ENCODE measurements around the gene C5AR2. TPM values are rescaled to one million over a fixed set of nuclear protein-coding genes. Genes with fewer than 3 reads are reported as not detected.
"Not testable (repeated sequence)": the region's sequence is repeated elsewhere in the genome, so short reads cannot be mapped to it uniquely, and the experiment has no call there.

C5AR2 gene
- total RNA-seq, 2 donors from 2014 or later: 0.19 to 2.6 TPM

DNA sequence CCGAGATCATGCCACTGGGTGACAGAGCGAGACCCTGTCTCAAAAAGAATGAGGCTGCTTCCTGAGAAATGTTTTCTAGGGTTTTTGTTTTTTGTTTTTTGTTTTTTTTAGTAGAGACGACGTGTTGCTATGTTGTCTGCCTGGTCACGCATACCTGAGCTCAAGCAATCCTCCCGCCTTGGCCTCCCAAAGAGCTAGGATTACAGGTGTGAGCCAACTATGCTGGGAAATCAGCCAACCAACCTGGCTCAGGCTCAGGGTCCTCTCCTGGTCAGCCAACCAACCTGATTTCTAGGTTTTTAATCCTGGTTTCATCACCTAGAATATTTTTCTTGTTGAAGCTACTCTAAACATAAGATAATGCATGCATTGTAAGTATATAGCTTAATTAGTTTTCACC is 24.9 kb downstream of the C5AR2 start:
- ATAC-seq (no peak), DNase-seq (ENCODE audit: low spot score) (no peak)
- Mint-ChIP-seq H3K9me3 (no peaks in the 10 kb centered on the region), H3K4me1 (ENCODE audit: low read depth in 2 of 2) (peaks cover 0 to 10% of the 10 kb centered on the region in 2 donors), H3K27me3 (no peaks in the 10 kb centered on the region), H3K27ac (no peak overlapping the region), H3K36me3 (peaks cover 15% of the 10 kb centered on the region), H3K4me3 (no peak overlapping the region)

DNA sequence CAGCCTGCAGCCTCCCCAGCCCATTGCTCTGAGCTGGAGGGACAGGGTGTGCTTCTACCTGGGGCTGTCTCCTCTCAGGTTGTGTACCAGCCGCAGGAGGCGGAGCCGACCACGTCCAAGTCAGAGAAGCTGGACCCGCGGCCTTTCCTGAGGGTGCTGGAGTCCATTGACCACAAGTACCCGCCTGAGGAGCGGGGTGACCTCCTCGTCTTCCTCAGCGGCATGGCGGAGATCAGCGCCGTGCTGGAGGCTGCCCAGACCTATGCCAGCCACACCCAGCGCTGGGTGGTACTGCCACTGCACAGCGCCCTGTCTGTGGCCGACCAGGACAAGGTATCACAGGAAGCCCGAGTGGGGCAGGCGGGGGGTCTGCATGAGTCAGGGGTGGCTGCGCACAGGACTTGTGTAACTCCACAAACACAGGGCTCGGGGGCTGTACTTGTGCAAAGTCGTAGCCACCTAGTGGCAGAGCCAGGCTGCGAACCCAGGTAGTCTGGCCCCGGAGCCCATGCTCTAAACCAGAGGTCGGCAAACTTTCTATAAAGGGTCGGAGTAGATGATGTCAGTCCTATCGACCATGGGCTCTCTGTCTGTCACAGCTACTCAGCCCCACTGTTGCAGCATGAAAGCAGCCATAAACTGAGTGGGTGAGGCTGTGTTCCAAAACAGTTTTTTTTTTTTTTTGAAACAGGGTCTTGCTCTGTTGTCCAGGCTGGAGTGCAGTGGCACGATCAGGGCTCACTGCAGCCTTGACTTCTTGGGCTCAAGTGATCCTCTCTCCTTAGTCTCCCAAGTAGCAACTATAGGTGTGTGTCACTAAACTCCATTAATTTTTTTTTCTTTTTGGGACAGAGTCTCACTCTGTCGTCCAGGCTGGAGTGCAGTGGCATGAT is 26.1 kb downstream of the C5AR2 start:
- Mint-ChIP-seq H3K36me3 (peaks cover 15% of the 10 kb centered on the region), H3K27ac (no peak overlapping the region), H3K9me3 (no peaks in the 10 kb centered on the region), H3K4me3 (no peak overlapping the region), H3K4me1 (ENCODE audit: low read depth in 2 of 2) (peaks cover 0 to 3% of the 10 kb centered on the region in 2 donors), H3K27me3 (no peaks in the 10 kb centered on the region)
- DNase-seq (ENCODE audit: low spot score): no peak
- no peak for ATAC-seq

DNA sequence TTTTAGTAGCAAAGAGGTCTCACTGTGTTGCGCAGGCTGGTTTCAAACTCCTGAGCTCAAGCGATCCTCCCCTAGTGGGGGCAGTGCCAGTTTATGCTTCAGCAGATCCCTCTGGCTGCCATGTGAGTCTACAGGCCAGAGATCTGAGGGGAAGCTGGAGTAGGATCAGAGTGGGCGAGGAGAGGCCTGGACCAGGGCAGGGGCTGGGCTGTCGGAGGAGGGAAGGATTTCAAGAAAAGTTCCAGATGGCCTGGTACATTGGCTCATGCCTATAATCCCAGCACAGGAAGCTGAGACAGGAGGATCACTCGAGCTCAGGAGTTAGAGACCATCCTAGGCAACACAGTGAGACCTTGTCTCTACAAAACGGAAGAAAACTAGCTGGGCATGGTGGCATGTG is 27.0 kb downstream of the C5AR2 start:
- Mint-ChIP-seq H3K27me3 (no peaks in the 10 kb centered on the region), H3K36me3 (peaks cover 15% of the 10 kb centered on the region), H3K9me3 (no peaks in the 10 kb centered on the region), H3K4me3 (no peak overlapping the region), H3K4me1 (ENCODE audit: low read depth in 2 of 2) (peaks cover 0 to 3% of the 10 kb centered on the region in 2 donors), H3K27ac (peak overlapping the region in 1 of 2 donors; percentile 50)
- no peak for DNase-seq (ENCODE audit: low spot score)
- ATAC-seq: no peak

DNA sequence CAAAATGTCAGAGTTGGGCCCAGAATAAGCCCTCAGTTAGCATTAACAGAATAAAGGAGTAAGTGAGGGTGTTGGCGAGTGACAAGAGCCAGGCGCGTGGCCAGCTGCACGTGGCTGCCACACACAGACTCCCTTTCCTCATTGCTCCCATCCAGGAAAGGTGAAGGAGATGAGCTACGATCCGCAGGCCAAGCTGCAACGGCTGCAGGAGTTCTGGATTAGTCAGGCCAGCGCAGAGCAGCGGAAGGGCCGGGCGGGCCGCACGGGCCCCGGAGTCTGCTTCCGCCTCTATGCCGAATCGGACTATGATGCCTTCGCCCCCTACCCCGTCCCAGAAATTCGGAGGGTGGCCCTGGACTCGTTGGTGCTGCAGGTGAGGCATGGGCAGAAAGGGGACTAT is 30.3 kb downstream of the C5AR2 start:
- H3K4me1 Mint-ChIP-seq (ENCODE audit: low read depth in 2 of 2): peaks cover 0 to 3% of the 10 kb centered on the region in 2 donors
- no peak overlapping the region for H3K27ac Mint-ChIP-seq
- H3K36me3 Mint-ChIP-seq: peaks cover 6% of the 10 kb centered on the region
- ATAC-seq (no peak), DNase-seq (ENCODE audit: low spot score) (no peak)
- no peaks in the 10 kb centered on the region for H3K27me3 Mint-ChIP-seq
- no peaks in the 10 kb centered on the region for H3K9me3 Mint-ChIP-seq
- H3K4me3 Mint-ChIP-seq: no peak overlapping the region

DNA sequence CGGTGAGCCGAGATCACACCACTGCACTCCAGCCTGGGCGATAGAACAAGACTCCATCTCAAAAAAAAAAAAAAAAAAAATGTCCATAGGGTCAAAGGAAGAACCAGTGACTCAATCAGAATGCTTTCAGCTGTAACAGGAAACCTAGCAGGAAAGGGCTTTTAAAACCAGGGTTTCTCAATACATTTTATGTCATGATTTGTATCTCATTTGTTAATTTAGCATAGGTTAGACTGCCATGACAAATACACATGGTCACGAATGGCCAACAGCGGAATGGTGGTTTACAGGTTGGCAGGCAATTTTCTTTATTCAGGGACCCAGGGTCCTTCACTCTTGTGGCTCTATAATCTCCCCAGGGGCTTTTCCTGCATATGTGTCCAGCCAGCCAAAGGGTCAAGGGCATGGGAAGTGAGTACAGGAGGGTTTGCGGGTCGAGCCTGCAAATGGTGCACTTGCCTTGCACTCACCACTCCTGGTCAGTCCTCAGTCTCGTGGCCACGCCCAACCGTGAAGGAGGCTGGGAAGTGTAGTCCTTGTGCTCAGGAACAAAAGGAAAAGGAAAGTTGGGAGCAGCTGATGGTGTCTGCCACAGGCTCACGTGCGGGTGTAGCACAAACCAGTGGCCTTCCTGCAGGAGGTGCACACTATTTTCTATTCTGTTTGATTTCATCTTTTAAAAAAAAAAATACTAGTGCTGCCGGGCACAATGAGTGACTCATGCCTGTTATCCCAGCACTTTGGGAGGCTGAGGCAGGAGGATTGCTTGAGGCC is 32.0 kb downstream of the C5AR2 start:
- DNase-seq (ENCODE audit: low spot score): no peak
- H3K4me3 Mint-ChIP-seq: no peak overlapping the region
- peak in 1 of 2 donors; percentile 52 for ATAC-seq
- H3K9me3 Mint-ChIP-seq: no peaks in the 10 kb centered on the region
- H3K4me1 Mint-ChIP-seq (ENCODE audit: low read depth in 2 of 2): peaks cover 0 to 4% of the 10 kb centered on the region in 2 donors
- peaks cover 6% of the 10 kb centered on the region for H3K36me3 Mint-ChIP-seq
- no peak overlapping the region for H3K27ac Mint-ChIP-seq
- H3K27me3 Mint-ChIP-seq: no peaks in the 10 kb centered on the region

DNA sequence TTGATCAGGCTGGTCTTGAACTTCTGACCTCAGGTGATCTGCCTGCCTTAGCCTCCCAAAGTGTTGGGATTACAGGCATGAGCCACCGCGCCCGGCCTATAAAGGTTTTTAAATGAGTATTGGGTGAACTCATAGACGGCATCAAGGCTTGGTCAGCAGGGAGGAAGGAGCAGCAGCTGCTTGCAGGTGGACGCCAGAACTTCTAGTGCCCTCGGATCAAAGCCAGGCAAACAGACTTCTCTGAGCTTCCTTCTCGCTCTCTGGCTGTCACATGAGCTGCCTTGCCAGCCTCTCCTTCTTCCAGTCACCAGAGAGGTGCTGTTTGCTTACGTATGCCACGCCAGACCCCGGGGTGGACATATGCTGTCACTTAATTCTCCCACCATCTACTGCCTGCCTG is 33.5 kb downstream of the C5AR2 start:
- not testable (repeated sequence) for H3K27me3 Mint-ChIP-seq; H3K27ac Mint-ChIP-seq; DNase-seq (ENCODE audit: low spot score); ATAC-seq; H3K9me3 Mint-ChIP-seq; H3K4me1 Mint-ChIP-seq (ENCODE audit: low read depth in 2 of 2); H3K4me3 Mint-ChIP-seq; H3K36me3 Mint-ChIP-seq

DNA sequence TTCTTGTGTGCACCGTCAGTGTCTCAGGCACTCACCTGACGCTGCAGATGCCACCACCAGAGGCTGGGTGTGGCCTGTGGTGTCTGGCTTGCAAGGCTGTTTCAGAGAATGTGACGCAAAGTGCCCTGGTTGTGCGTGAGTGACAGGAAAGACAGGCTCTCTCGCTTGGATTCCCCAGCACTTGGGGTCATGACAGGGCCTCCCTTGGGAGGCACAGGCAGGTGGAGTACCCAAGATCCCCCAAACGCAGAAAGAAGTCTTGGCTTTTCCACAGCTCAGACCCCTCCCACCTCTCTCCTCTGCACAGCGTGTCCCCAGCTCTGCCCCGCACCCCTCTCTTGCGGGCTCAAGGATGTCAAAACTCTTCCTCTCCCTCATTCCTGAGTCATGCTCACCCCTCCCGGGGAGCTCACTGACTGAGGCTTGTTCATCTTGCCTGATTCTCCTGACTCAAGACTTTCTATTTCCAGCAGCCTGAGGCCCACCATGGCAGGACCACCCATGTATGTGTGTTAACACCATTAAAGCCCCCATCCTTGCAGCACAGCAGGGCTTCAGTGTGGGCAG is 38.2 kb downstream of the C5AR2 start:
- H3K27me3 Mint-ChIP-seq: no peaks in the 10 kb centered on the region
- H3K4me1 Mint-ChIP-seq (ENCODE audit: low read depth in 2 of 2): peaks cover 0 to 7% of the 10 kb centered on the region in 2 donors
- no peak overlapping the region for H3K4me3 Mint-ChIP-seq
- ATAC-seq (peak in 1 of 2 donors; percentile 59), DNase-seq (ENCODE audit: low spot score) (no peak)
- H3K36me3 Mint-ChIP-seq: peaks cover 6% of the 10 kb centered on the region
- H3K9me3 Mint-ChIP-seq: no peaks in the 10 kb centered on the region
- peak overlapping the region in 1 of 2 donors; percentile 43 for H3K27ac Mint-ChIP-seq

DNA sequence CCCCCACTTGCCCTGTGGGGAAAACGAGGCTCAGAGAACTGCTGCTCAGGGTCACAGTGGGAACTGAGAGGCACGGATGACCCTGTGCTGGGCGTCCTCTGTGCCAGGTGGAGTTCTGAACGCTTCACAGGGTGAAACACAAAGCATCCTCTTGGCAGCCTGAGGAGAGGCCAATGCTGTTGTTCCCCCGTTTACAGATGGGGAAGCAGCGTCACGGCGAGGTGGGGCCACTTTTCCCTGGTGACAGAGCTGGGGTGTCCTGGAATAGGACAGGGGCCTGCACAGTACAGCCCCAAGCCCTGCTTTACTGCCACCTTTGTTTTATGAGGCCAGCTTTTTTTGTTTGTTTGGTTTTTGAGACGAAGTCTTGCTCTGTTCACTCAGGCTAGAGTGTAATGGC is 39.3 kb downstream of the C5AR2 start:
- no peak for ATAC-seq
- Mint-ChIP-seq H3K4me3 (no peak overlapping the region), H3K36me3 (peaks cover 6% of the 10 kb centered on the region), H3K9me3 (no peaks in the 10 kb centered on the region), H3K4me1 (ENCODE audit: low read depth in 2 of 2) (peaks cover 0 to 7% of the 10 kb centered on the region in 2 donors), H3K27ac (no peak overlapping the region), H3K27me3 (no peaks in the 10 kb centered on the region)
- DNase-seq (ENCODE audit: low spot score): no peak

DNA sequence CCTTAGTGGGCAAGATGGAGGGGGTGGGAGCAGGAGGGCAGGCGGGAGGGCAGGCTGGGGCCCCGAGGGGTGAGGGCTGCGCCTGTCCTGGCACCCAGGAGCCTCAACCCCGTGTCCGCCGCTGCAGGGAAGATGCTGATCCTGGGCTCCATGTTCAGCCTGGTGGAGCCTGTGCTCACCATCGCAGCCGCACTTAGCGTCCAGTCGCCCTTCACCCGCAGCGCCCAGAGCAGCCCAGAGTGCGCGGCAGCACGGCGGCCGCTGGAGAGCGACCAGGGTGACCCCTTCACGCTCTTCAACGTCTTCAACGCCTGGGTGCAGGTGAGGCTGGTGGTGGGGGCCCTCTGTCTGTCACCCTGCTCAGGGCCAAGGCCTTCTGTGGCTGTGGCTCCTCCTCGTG is 40.6 kb downstream of the C5AR2 start:
- DNase-seq (ENCODE audit: low spot score) (no peak), ATAC-seq (no peak)
- no peak overlapping the region for H3K4me3 Mint-ChIP-seq
- no peaks in the 10 kb centered on the region for H3K9me3 Mint-ChIP-seq
- no peak overlapping the region for H3K27ac Mint-ChIP-seq
- H3K4me1 Mint-ChIP-seq (ENCODE audit: low read depth in 2 of 2): peaks cover 0 to 3% of the 10 kb centered on the region in 2 donors
- no peaks in the 10 kb centered on the region for H3K27me3 Mint-ChIP-seq
- no peaks in the 10 kb centered on the region for H3K36me3 Mint-ChIP-seq

DNA sequence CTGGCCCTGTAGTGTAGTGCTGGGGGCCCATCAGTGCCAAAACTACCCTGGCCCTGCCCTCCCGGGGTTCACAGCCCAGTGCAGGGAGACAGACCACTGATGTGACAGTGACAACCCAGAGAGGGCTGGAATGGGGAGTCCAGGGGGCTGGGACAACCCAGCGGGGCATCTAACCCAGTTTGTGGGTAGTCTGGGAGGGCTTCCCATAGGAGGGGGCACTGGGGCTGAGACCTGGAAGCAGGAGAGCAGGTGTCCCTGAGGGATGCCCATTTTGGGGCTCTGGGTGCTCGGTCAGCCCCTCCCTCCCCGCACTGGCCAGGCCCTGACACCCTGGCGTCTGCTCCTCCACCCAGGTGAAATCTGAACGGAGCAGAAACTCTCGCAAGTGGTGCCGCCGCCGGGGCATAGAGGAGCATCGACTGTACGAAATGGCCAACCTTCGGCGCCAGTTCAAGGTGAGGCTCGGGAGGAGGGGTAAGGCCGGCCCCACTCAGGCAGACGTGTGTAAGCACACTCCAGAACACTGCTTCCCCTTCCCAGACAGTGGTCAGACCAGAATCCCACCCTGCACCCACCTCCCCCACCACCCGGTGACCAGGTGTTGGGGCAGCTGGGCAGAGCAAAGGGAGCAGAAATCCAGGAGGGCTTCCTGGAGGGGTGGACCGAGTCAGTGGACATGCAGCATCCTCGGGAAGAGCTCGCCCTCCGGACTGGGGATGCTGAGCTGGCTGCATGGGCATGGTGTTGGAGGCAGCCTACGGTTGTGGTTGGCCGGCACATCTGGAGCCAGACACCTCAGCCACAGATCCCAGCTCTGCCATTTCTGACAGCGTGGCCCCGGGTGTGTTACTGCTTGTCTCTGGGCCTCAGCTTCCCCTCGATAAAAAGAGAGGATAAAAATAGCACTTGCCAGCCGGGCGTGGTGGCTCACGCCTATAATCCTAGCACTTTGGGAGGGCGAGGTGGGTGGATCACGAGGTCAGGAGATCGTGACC is 41.6 kb downstream of the C5AR2 start:
- ATAC-seq: no peak
- Mint-ChIP-seq H3K4me1 (ENCODE audit: low read depth in 2 of 2) (peaks cover 0 to 3% of the 10 kb centered on the region in 2 donors), H3K27me3 (no peaks in the 10 kb centered on the region), H3K36me3 (no peaks in the 10 kb centered on the region), H3K9me3 (no peaks in the 10 kb centered on the region), H3K4me3 (no peak overlapping the region), H3K27ac (no peak overlapping the region)
- no peak for DNase-seq (ENCODE audit: low spot score)

DNA sequence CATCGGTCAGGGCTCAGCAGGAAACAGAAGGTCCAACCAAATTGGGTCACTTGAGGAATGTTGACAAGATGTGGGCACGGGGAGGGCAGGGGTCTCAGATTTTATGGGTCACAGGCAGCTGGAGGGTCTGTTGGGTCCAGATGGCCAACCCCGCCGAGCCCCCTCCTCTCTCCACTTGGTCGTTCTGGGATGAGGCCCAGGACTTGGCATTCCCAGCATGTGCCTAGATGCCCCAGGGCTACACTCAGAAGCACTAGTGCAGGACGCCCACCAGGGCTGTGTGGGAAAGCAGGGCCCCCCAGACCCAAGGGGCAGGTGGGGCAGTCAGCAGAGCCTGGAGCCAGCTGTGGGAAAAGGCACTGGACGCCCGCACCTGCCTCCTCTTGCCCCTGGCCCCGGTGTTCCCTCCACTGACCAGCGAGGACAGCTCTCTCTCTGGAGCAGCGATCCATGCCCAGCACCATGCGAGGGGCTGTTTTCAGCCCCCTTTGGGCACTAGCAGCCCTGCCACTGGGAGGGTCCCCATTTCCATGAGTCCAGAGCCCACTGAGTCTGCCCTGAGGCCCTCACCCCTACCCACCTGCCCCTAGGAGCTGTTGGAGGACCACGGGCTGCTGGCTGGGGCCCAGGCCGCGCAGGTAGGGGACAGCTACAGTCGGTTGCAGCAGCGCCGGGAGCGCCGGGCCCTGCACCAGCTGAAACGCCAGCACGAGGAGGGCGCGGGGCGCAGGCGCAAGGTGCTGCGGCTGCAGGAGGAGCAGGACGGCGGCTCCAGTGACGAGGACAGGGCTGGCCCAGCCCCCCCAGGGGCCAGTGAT is 43.1 kb downstream of the C5AR2 start:
- Mint-ChIP-seq H3K27me3 (no peaks in the 10 kb centered on the region), H3K27ac (no peak overlapping the region), H3K4me1 (ENCODE audit: low read depth in 2 of 2) (peaks cover 0 to 2% of the 10 kb centered on the region in 2 donors), H3K9me3 (no peaks in the 10 kb centered on the region), H3K4me3 (no peak overlapping the region), H3K36me3 (no peaks in the 10 kb centered on the region)
- no peak for DNase-seq (ENCODE audit: low spot score)
- no peak for ATAC-seq

DNA sequence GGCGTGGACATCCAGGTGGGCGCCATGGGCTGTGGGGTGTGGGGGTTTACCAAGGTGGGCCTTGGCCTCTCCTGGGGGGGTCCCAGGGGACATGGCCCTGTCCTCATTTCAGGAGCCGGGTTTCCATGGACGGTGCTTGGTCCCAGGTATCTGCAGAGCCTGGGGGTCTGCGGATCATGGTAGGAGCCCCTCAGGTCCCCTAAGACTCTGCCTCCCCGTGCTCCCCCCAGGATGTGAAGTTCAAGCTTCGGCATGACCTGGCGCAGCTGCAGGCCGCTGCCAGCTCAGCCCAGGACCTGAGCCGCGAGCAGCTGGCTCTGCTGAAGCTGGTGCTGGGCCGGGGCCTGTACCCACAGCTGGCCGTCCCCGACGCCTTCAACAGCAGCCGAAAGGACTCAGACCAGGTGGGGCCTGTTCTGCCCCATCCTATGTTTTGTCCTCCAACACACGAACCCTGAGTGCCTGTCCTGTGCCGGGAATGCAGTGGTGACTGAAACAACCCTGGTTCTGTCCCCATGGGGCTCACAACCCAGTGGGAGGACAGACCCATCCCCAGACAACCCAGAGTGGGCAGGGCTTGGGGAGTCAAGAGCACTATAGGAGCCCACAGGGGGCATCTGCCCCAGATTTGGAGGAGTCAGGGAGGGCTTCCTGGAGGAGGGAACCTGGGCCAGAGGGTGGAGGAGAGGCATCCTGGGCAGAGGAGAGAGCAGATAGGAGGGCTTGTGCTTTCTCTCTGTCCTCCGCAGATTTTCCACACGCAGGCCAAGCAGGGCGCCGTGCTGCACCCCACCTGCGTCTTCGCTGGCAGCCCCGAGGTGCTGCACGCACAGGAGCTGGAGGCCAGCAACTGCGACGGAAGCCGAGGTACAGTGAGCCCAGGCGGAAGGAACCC is 44.0 kb downstream of the C5AR2 start:
- ATAC-seq: no peak
- Mint-ChIP-seq H3K27ac (no peak overlapping the region), H3K36me3 (no peaks in the 10 kb centered on the region), H3K4me1 (ENCODE audit: low read depth in 2 of 2) (peaks cover 0 to 8% of the 10 kb centered on the region in 2 donors), H3K27me3 (no peaks in the 10 kb centered on the region), H3K4me3 (no peak overlapping the region), H3K9me3 (no peaks in the 10 kb centered on the region)
- no peak for DNase-seq (ENCODE audit: low spot score)

Measured in natural killer cell treated with Interleukin-12 subunit alpha and Interleukin-12 subunit beta and Interleukin-15 and Interleukin-18, amount 100 ng/mL, for 72 hours (primary cell).